ENCODE results near the gene ADAMTS6.

Gene ADAMTS6

DNA sequence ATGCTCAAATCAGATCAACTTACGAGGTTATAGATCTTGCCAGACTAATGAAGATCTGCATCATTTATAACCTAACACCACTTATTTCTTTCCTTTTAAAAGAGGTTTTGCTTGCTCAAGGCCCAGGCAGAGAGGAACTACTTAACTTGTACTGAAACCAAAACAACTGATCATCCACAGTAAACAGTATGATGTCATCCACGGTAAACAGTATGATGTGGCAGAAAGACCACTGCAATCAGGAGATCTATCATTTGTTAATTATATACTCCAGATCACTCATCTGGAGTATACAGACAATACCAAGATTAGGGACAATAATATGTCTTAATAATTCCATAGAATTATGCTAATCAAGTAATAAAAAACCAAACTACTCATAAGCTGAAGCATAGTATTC lies 116.8 kb downstream of the ADAMTS6 start:
- WGBS, result 93% methylated on average over 2 of the region's 2 CpGs
- Histone ChIP-seq H3K4me1 (ENCODE audit: insufficient read depth, low read length) (peaks cover 9% of the 10 kb centered on the region), H3K9me3 (ENCODE audit: insufficient read depth, low read depth, low read length) (no peaks in the 10 kb centered on the region), H3K4me3 (ENCODE audit: low read length) (no peak overlapping the region), H3K9ac (ENCODE audit: low read depth, low read length) (no peak overlapping the region), H3K36me3 (ENCODE audit: insufficient read depth, low read length) (no peaks in the 10 kb centered on the region), H3K27ac (ENCODE audit: low read depth, low read length) (no peak overlapping the region), H3K27me3 (ENCODE audit: insufficient read depth, low read length) (no peaks in the 10 kb centered on the region)

DNA sequence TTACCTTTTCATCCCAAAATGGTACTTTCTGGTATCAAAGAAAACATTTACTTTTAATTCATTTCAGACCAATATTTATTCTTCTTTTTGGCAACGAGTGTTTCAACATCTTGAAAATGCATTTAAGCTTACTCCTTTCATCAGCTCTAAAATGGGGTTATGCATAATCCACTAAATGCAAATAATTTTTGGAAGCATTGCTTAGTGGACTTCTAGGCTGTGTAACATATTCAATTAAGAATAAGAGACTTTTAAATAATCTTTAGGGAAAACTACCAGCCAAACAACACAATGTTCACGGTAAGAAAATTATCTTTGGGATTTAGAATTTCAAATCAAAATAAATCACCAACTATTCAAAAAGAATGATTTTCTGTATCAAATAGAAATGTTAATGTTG lies 118.2 kb downstream of the ADAMTS6 start:
- Histone ChIP-seq H3K36me3 (ENCODE audit: insufficient read depth, low read length) (no peaks in the 10 kb centered on the region), H3K4me3 (ENCODE audit: low read length) (no peak overlapping the region), H3K9me3 (ENCODE audit: insufficient read depth, low read depth, low read length) (no peaks in the 10 kb centered on the region), H3K9ac (ENCODE audit: low read depth, low read length) (no peak overlapping the region), H3K27me3 (ENCODE audit: insufficient read depth, low read length) (no peaks in the 10 kb centered on the region), H3K4me1 (ENCODE audit: insufficient read depth, low read length) (peaks cover 9% of the 10 kb centered on the region), H3K27ac (ENCODE audit: low read depth, low read length) (no peak overlapping the region)
- WGBS, result 95% methylated on average over 1 of the region's 2 CpGs

DNA sequence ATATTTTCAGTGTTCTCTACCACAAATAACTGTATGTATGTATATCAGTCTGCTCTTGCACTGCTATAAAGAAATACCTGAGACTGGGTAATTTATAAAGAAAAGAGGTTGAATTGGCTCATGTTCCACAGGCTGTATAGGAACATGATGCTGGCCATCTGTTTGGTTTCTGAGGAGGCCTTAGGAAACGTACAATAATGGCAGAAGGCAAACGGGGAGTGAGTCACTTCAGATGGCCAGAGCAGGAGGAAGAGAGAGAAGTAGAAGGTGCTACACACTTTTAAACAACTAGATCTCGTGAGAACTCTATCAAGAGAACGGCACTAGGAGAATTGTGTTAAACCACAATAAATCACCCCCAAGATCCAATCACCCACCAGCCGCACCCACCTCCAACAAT lies 121.7 kb downstream of the ADAMTS6 start:
- no peaks in the 10 kb centered on the region for H3K27me3 ChIP-seq (ENCODE audit: insufficient read depth, low read length)
- H3K27ac ChIP-seq (ENCODE audit: low read depth, low read length), result no peak overlapping the region
- H3K9ac ChIP-seq (ENCODE audit: low read depth, low read length), result no peak overlapping the region
- H3K4me3 ChIP-seq (ENCODE audit: low read length), result no peak overlapping the region
- peaks cover 9% of the 10 kb centered on the region for H3K4me1 ChIP-seq (ENCODE audit: insufficient read depth, low read length)
- no peaks in the 10 kb centered on the region for H3K36me3 ChIP-seq (ENCODE audit: insufficient read depth, low read length)
- 94% methylated on average over 5 of the region's 5 CpGs for WGBS
- no peaks in the 10 kb centered on the region for H3K9me3 ChIP-seq (ENCODE audit: insufficient read depth, low read depth, low read length)

DNA sequence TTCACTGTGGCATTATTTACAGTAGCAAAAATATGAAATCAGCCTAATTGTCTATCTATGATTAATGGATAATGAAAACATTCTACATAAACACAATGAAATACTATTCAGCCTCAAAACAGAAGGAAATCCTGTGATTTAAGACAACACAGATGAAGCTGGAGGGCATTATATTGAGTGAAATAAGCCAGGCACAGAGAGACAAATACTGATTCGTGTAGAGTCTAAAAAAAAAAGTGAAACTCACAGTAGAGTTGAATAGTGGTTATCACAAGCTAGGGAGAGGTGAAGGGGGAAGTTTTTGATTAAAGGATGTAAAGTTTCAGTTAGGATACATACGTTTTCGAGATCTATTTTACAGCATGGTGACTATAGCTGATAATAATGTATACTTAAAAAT lies 122.2 kb downstream of the ADAMTS6 start:
- 90% methylated on average over 3 of the region's 3 CpGs for WGBS
- H3K9me3 ChIP-seq (ENCODE audit: insufficient read depth, low read depth, low read length), result no peaks in the 10 kb centered on the region
- no peaks in the 10 kb centered on the region for H3K36me3 ChIP-seq (ENCODE audit: insufficient read depth, low read length)
- H3K9ac ChIP-seq (ENCODE audit: low read depth, low read length), result no peak overlapping the region
- no peaks in the 10 kb centered on the region for H3K27me3 ChIP-seq (ENCODE audit: insufficient read depth, low read length)
- H3K4me1 ChIP-seq (ENCODE audit: insufficient read depth, low read length), result peaks cover 9% of the 10 kb centered on the region
- H3K27ac ChIP-seq (ENCODE audit: low read depth, low read length), result no peak overlapping the region
- no peak overlapping the region for H3K4me3 ChIP-seq (ENCODE audit: low read length)

DNA sequence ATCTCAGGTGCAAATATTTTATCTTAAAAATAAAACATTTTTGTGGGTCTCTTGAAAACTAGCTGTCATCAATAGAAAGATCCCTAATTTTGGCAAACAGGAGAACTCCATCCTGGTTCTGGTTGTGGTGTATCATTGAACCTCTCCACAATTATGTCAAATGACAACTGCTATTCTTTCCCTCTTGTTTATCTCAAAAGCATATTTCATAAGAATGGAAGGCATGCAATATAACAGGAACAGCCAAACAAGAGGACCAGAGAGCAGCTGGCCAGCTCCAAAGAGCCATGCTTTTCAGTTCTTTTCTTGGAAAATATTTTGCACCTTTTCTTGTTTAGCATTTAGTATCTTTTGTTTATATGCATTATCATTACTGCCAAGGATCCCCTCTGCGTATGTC lies 125.4 kb downstream of the ADAMTS6 start:
- no peaks in the 10 kb centered on the region for H3K27me3 ChIP-seq (ENCODE audit: insufficient read depth, low read length)
- no peaks in the 10 kb centered on the region for H3K9me3 ChIP-seq (ENCODE audit: insufficient read depth, low read depth, low read length)
- no peaks in the 10 kb centered on the region for H3K4me1 ChIP-seq (ENCODE audit: insufficient read depth, low read length)
- H3K36me3 ChIP-seq (ENCODE audit: insufficient read depth, low read length), result no peaks in the 10 kb centered on the region
- no peak overlapping the region for H3K9ac ChIP-seq (ENCODE audit: low read depth, low read length)
- no peak overlapping the region for H3K27ac ChIP-seq (ENCODE audit: low read depth, low read length)
- no peak overlapping the region for H3K4me3 ChIP-seq (ENCODE audit: low read length)
- 100% methylated on average over 1 of the region's 1 CpG for WGBS

DNA sequence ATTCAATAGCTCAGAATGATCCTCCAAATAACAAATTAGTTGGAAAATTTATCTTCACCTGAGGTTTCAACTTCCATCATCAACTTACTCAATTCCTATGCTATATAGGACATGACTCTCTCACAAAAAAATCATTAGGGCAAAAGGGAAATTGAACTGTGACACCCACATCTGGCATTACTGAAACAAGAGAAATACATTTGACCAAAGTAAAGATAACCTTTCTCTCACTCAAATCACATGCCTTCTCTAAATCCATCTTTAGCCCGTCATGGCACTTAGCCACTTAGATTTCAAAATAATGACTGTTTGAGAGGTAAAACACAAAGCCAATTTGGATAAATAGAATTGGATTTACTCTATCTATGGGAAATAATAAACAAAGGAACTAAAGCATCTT lies 126.4 kb downstream of the ADAMTS6 start:
- Histone ChIP-seq H3K4me1 (ENCODE audit: insufficient read depth, low read length) (no peaks in the 10 kb centered on the region), H3K27ac (ENCODE audit: low read depth, low read length) (no peak overlapping the region), H3K9me3 (ENCODE audit: insufficient read depth, low read depth, low read length) (no peaks in the 10 kb centered on the region), H3K9ac (ENCODE audit: low read depth, low read length) (no peak overlapping the region), H3K27me3 (ENCODE audit: insufficient read depth, low read length) (no peaks in the 10 kb centered on the region), H3K4me3 (ENCODE audit: low read length) (no peak overlapping the region), H3K36me3 (ENCODE audit: insufficient read depth, low read length) (no peaks in the 10 kb centered on the region)
- WGBS, result 100% methylated on average over 1 of the region's 1 CpG

DNA sequence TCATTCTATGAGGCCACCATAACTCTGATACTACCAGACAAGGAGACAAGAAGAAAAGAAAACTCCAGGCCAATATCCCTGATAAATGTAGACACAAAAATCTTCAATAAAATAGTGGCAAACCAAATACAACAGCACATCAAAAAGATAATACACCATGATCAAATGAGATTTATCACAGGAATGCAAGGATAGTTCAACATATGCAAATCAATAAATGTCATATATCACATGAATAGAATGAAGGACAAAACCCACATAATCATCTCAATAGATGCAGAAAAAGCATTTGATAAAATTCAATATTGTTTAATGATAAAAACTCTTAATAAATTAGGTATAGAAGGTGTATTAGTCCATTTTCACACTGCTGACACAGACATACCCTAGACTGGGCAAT lies 139.9 kb downstream of the ADAMTS6 start:
- Histone ChIP-seq H3K9ac (ENCODE audit: low read depth, low read length) (no peak overlapping the region), H3K27ac (ENCODE audit: low read depth, low read length) (no peak overlapping the region), H3K27me3 (ENCODE audit: insufficient read depth, low read length) (no peaks in the 10 kb centered on the region), H3K9me3 (ENCODE audit: insufficient read depth, low read depth, low read length) (0 out of 2 replicates have a peak, but pooled peaks cover 4% of the 10 kb centered on the region), H3K4me1 (ENCODE audit: insufficient read depth, low read length) (no peaks in the 10 kb centered on the region), H3K4me3 (ENCODE audit: low read length) (no peak overlapping the region), H3K36me3 (ENCODE audit: insufficient read depth, low read length) (no peaks in the 10 kb centered on the region)

DNA sequence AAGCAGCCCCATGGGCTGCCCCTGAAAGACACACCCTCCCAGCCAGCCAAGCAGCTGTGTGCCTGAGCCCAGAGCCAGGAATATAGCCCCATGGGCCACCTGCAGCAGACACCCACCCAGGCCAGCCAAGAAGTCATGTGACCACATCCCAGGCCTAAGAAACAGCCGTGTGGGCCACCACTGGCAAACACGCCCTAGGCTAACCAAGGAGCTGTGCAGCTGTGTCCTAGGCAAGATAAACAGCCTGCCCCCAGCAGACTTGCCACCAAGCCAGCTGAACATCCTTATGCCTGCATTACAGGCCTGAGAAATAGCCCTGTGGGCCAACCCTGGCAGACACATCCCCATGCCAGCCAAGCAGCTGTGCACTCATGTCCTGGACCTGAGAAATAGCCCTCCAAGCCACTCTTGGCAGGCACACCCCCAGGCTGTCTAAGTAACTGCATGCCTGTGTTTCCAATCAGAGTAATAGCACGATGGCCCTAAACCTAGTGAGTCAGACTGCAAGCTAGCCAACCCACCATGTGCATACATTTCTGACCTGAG lies 143.0 kb downstream of the ADAMTS6 start:
- no peak overlapping the region for H3K4me3 ChIP-seq (ENCODE audit: low read length)
- H3K9me3 ChIP-seq (ENCODE audit: insufficient read depth, low read depth, low read length), result 0 out of 2 replicates have a peak, but pooled peaks cover 4% of the 10 kb centered on the region
- no peaks in the 10 kb centered on the region for H3K27me3 ChIP-seq (ENCODE audit: insufficient read depth, low read length)
- no peaks in the 10 kb centered on the region for H3K4me1 ChIP-seq (ENCODE audit: insufficient read depth, low read length)
- no peaks in the 10 kb centered on the region for H3K36me3 ChIP-seq (ENCODE audit: insufficient read depth, low read length)
- H3K27ac ChIP-seq (ENCODE audit: low read depth, low read length), result no peak overlapping the region
- 94% methylated on average over 3 of the region's 3 CpGs for WGBS
- no peak overlapping the region for H3K9ac ChIP-seq (ENCODE audit: low read depth, low read length)

DNA sequence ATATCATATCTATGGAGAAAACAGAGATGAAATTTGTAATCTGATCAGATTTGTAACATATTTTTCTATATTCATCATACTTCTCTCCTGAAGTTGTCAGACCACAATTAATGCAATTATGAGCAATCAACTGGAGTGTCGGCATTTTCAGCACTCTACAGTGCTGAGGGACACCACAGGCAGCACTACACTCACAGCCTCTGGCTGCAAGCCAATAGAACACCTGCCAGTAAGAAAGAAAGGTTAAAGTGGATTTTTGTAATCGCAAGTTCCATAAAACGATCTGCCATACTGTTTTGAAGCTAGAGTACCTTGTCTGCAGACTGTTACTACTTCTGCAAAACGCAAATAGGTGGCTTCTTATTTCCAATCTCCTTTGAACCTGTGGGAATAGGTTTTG lies 147.6 kb downstream of the ADAMTS6 start:
- H3K27ac ChIP-seq (ENCODE audit: low read depth, low read length), result no peak overlapping the region
- 94% methylated on average over 4 of the region's 4 CpGs for WGBS
- H3K4me3 ChIP-seq (ENCODE audit: low read length), result no peak overlapping the region

DNA sequence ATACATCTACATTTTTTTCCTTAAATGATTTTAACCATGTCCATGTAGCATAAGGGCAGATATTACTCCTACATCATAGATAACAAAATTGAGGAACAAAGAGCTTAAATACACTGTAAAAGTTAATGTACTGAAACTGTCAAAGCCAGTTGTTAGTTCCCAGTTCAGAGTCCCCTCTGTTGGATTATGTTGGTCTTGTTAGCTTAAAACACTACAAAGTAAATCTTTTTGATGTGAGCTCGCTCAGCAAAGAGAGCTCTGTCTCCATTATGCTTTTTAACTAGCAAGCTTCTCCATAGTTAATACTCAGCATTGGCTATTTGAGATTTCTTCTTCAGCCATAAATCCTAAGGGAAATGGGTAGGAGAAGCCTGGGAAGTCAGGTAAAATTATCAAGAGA lies 149.1 kb downstream of the ADAMTS6 start:
- no peaks in the 10 kb centered on the region for H3K36me3 ChIP-seq (ENCODE audit: insufficient read depth, low read length)
- H3K4me3 ChIP-seq (ENCODE audit: low read length), result no peak overlapping the region
- H3K9ac ChIP-seq (ENCODE audit: low read depth, low read length), result no peak overlapping the region
- H3K9me3 ChIP-seq (ENCODE audit: insufficient read depth, low read depth, low read length), result no peaks in the 10 kb centered on the region
- H3K27me3 ChIP-seq (ENCODE audit: insufficient read depth, low read length), result no peaks in the 10 kb centered on the region
- peaks cover 15% of the 10 kb centered on the region for H3K4me1 ChIP-seq (ENCODE audit: insufficient read depth, low read length)
- 89% methylated on average over 1 of the region's 1 CpG for WGBS
- H3K27ac ChIP-seq (ENCODE audit: low read depth, low read length), result no peak overlapping the region

More for the DNA sequence above, 147.6 kb downstream of the ADAMTS6 start:
- Histone ChIP-seq H3K9ac (ENCODE audit: low read depth, low read length) (no peak overlapping the region), H3K4me1 (ENCODE audit: insufficient read depth, low read length) (peaks cover 6% of the 10 kb centered on the region), H3K27me3 (ENCODE audit: insufficient read depth, low read length) (no peaks in the 10 kb centered on the region), H3K36me3 (ENCODE audit: insufficient read depth, low read length) (no peaks in the 10 kb centered on the region), H3K9me3 (ENCODE audit: insufficient read depth, low read depth, low read length) (no peaks in the 10 kb centered on the region)

DNA sequence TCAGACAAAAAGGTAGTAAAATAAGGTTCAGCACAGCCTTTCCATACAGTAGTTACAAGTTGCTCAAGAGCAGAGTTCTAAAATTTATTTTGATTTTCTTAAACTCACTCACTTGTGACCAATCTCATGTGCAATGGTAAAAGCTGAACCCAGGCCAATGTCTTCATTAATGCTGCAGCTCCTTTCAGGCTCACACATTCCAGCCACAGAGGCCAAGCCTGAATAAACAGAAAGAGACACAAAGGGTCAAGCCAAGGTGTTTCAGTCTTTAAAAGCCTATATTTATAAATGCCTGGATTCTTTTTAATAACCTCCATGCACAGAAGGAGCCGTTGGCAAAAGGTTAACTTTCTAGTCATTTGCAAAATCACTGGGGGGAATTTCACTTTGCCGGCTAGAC lies 152.5 kb downstream of the ADAMTS6 start:
- no peaks in the 10 kb centered on the region for H3K9me3 ChIP-seq (ENCODE audit: insufficient read depth, low read depth, low read length)
- no peaks in the 10 kb centered on the region for H3K36me3 ChIP-seq (ENCODE audit: insufficient read depth, low read length)
- H3K27ac ChIP-seq (ENCODE audit: low read depth, low read length), result no peak overlapping the region
- H3K27me3 ChIP-seq (ENCODE audit: insufficient read depth, low read length), result no peaks in the 10 kb centered on the region
- no peak overlapping the region for H3K4me3 ChIP-seq (ENCODE audit: low read length)
- no peak overlapping the region for H3K9ac ChIP-seq (ENCODE audit: low read depth, low read length)
- 90% methylated on average over 2 of the region's 2 CpGs for WGBS
- H3K4me1 ChIP-seq (ENCODE audit: insufficient read depth, low read length), result peaks cover 21% of the 10 kb centered on the region

DNA sequence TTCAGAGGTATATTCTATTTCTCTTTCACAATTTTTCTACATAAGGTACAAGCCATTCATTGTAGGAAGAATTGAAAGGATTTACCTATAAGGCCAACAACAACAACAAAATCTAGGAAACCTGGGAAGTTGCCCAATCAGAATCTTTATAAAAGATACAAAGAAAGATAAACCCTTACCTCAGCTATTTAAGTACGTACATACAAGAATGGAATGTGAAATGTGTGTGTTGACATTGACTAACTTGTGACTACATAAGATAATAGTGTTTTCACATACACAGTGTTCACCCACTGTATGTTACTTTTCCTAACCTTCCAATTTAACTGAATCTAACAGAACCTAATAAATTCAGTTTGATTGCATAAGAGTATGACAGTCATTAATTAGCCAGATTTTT lies 154.1 kb downstream of the ADAMTS6 start:
- no CpG with 5 or more reads among the region's 1 CpG for WGBS
- Histone ChIP-seq H3K27me3 (ENCODE audit: insufficient read depth, low read length) (no peaks in the 10 kb centered on the region), H3K4me3 (ENCODE audit: low read length) (no peak overlapping the region), H3K9me3 (ENCODE audit: insufficient read depth, low read depth, low read length) (no peaks in the 10 kb centered on the region), H3K27ac (ENCODE audit: low read depth, low read length) (no peak overlapping the region), H3K4me1 (ENCODE audit: insufficient read depth, low read length) (peaks cover 21% of the 10 kb centered on the region), H3K36me3 (ENCODE audit: insufficient read depth, low read length) (no peaks in the 10 kb centered on the region), H3K9ac (ENCODE audit: low read depth, low read length) (no peak overlapping the region)

Data from HUES64 (cell line).